HG03196 (cell line): ENCODE results near the gene SLC6A11.

Source experiments
- ATAC-seq: cut with Tn5 transposase; IDR thresholded peaks from one replicate; pipeline ENCODE4 v1.9.1; 2021; ENCODE audit not compliant: unreplicated experiment

The SLC6A11 gene

DNA sequence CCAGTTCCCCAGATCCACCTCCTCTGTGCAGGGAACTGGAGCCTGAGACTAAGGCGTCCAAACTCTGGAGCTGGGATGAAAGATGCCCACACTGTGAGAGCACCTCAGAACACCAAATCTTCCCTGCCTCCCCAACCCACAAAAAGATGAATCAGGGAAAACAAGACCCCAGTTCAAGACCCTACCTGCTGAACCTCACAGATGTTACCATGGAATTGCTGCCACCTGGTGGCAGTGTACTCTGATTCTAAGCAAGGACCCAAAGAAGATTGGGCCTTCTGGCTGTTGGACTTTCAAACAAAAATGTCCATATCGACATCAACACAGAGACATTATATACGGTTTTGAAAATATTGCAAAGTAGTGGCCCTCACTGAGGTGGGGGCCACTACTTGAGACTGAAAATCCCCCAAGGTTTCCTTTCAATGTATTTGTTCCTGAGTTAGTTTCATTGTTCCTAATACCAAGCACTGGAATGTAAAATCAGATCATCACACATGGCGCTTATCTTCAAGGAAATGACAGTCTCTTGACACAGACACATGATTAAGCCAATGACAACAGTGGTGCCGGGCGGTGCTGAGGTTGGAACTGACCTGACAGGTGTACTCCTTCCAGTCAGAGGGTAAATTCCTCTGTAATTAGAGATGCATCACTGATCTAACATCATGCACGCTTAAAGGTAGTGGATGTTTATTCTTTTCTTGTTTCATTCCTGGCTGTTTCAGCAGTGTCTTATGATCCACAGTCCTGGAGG is 67.6 kb downstream of the SLC6A11 start:
- no peak for ATAC-seq

DNA sequence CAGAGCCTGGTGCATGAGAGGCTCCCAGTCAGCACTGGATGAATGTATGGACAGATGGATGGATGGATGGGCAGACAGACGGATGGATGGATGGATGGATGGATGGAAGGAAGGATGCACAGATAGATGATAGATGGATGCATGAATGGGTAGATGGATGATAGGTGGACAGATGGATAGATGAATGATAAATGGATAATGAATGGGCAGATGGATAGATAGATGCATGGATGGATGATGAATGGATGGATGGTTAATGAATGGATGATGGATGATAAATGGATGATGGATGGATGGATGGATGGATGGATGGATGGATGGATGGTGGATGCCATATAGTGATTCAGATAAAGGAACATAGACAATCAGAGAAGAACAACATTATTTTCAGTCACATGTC is 71.0 kb downstream of the SLC6A11 start:
- ATAC-seq, result no peak

DNA sequence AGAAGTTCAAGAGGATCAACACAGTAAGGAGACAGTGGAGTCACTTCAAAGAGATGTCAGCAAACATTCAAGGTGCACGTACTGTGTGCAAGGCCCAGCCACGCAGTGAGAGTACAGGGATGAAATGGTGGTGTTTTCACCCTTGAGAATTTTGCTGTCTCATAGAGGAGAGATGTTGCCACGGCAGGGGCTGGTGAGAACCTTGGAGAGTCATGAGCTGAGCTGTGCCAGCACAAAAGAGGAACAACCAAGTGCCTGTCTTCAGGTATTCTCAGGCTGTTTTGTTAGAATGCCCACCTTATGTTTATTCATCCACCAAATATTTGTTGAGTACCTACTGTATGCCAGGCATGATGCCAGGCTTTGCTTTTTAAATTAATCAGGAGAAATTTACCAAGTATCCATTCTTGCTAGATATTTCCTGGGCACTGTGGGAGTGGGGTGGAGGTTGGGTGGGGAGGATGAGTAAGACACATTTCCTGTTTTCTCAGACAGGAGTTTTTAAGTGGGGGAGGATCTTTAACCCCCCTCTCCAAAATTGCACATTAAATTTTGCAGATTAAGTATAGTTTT is 72.6 kb downstream of the SLC6A11 start:
- no peak for ATAC-seq

DNA sequence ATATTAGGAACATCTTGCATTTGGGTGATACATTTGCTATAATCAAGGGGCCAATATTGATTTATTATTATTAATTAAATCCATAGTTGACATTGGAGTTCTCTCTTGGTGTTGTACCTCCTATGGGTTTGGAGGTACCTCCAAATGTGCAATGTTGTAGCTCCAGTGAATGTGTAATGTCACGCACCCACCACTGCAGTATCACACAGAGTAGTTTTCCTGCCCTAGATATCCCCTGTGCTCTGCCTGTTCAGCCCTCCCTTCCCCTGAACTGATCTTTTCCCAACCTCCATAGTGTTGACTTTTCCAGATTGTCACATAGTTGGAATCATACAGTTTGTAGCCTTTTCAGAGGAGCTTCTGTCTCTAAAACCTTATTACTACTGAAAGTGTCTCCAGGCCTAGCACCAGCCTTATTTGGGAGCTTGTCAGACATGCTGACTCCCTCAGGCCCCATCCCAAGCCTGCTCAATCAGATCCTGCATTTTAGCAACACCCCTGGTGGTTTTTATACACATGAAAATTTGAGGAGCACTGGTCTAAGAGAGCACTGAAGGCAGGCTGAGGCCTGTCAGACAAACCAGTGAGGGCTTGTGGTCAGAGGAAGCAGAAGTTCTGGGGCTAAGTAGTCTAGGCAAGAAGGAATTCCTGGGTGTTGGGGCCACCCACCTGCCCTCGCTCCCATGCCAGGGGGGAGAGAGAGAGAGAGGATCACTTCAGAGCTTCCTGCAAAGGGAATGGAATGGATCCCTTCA is 73.4 kb downstream of the SLC6A11 start:
- no peak for ATAC-seq

DNA sequence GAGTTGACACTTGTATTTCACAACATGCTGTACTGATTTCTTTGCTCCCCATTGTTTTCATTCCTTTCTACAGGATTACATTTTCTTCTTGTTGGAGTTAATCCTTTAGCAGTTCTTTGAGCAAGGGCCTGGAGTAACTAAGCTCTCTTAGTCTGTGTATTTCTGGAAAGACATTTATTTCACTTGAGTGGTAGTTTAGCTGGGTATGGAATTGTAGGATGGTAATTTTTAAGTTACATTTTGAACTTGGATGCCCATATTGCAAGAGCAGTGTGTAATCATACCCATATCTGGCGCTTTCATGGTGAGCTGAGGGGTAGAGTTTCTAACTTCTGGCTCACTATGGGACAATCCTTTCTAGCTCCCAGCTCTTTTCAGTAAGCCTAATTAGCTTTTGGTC is 74.6 kb downstream of the SLC6A11 start:
- ATAC-seq, result no peak

DNA sequence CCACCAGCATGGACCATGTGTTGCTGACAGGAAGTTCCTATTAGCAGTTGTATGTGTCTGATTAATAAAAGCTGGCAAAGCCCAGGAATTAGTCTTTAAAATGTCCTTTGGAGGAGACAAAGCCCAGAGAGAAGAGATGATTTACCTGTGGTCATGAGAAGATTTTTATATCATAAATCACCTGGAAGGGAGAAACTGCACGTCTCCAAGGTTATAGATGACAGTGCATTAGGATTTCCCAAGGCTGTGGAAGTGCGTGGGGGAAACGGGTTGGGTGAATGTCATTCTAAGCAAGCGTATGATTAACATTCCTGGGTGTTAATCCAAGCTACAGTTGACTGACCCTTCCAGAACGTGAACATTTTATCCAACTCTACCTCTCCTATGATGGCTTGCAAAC is 76.6 kb downstream of the SLC6A11 start:
- ATAC-seq, result no peak

DNA sequence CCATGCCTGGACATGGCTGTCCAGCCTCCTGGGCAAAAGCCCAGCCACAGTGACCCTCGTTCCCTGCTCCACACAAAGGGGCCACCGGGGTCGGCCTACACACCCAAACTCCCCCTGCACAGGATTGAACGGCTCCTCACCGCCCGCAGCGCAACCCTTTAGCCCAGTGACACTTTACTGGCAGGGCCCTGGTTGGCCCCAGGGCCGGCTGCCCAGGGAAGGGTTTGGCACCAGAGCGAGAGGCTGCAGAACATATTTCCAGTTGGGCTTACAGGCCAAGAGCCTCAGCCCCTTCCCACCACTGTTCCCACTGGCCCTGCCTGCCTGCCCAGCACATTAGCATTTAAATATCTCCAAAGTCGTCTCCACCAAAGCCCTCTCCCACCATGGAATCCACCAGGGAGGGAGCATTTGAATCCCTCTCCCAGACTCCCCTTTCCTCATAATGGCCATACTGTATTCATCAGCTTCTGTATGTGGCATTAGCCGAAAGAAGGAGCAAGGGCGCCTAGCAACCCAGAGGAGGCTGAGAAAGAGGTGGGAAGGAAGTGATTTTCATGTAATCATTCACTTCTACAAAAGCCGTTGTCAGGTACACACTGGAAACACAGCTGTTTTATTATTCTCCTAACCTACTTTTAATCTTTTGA is 85.4 kb downstream of the SLC6A11 start:
- no peak for ATAC-seq

DNA sequence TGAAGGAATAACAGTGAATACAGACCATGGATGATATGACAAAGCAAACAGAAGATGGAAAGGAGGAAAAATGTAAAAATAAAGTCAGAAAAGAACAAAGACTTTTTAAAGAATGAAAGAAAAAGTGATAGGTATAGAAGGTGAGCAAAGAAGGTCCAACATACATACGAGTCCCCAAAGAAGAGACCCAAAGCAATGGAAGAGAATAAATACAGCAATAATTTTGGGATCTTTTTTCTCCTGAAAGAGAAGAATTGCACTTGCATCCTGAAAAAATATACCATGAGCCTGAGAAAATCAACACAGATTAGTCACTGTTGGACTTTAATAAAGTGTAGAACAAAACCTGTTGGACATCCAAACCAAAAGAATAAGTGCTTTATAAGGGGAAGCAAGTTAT is 91.2 kb downstream of the SLC6A11 start:
- no peak for ATAC-seq

DNA sequence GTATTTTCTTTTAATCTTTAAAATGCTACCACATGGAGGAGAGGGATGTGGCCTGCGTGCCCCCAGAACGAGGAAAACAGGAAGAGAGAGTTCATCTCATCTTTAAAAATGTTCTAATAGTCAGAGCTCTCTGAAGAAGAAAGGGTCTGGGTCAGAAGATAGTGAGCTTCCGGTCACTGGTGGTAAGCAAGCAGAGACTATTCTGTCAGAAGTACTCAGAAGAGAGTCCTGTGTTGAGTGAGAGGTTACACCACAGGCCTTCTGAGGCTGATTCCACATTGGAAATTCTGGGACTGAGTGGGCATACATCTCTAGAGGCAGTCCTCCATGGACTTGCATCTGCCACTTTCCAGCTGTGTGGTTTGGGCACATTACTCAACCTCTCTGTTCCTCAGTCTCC is 94.3 kb downstream of the SLC6A11 start:
- ATAC-seq, result no peak

DNA sequence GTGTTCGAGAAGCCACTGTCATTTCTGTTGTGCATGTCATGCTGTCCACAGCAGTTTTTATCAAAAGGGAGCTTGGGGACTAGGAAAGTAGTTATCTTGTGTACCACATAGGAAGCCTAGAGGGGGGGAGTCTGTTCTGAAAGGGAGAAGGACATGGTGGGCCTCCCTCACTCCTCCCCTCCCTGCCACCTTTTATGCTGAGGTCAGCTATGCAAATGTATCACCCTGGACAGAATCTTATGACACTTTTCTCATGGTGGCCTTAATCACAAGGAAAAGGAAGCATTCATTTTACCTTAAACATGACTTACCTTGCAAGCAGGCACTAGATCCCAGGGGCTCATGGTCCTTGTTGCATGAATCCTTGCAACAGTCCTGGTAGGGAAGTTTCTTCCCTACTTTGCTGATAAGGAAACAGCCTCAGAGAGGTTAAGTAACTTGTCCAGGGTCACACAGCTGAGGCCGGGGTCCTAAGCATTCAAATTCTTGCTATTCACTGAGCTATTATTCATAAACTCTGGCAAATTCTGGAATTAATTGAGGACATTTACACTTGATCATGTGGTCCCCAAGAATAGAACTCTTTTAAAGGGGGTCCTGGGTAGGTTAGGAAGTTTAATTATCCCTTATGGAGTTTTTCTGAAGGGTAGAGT is 95.4 kb downstream of the SLC6A11 start:
- no peak for ATAC-seq

DNA sequence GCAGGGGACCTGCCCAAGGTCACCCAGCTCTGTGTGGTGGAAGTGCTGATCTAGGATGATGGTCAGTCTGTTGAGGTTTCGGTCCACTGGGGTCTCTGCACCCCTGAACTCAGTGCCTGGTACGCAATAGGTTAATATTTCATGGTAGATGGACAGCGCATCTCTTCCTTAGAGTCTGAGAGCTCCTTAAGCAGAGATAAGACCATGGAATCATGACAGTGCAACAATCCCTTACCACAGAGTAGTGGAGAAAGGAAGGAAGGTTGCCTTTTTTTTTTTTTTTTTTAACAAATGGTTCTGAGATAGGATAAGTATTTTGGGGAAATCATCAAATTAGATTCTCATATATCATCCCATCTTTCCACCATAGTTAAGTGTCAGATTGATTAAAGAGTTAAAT is 96.8 kb downstream of the SLC6A11 start:
- ATAC-seq, result no peak

DNA sequence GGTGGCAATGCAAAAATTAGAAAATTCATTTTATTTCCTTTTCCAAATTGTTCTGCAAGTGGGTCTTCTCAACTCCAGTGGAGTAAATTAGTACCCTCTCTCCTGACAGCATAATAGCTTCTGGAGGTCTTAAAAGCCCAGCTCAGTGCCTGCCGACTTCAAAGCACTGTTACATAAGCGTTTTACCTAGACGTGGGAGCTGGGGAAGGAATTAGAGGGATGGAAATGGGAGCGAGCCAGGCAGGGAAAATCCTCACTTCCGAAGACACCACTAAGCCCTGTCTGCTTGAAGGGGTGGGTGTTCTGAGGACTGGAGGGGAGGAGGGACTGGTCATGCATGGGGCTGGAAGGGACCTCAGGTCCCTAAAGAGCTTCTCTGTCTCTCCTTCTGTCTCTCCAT is 99.3 kb downstream of the SLC6A11 start:
- ATAC-seq, result no peak

DNA sequence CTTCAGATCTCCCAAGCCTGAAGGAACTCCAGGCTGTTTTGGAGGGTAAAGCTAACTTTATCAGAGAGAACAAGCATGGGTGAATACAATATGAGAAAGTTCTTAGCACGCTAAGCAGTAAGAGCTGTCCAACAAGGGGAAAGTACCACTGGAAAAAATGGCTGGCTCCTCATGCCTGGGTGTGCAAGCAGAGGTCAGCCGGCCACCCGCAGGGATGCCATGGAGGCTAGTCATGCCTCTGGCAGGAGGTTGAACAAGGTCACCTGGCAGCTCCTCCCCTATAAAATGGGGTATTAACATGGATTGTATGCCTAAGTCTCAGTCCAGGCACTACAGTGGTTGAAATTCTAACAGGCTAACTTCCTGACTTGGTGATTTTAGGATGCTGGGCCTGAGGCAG is 101.1 kb downstream of the SLC6A11 start:
- ATAC-seq, result no peak

DNA sequence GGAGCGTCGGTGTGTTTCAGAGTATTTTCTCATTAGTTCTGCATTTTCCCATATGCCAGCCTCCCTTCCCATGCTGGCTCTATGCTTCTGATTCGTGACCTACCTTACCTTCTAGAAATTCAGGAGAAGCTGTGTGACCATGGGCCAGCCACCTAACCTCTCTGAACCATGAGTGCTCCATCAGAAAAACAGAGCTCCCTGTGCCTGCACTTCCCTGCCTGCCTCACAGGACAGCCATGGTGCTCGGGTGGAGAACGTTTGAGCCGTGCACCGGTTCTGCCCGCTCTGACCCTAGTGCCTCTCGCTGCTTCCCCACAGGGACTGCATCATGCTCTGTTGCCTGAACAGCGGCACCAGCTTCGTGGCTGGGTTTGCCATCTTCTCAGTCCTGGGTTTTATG is 102.0 kb downstream of the SLC6A11 start:
- no peak for ATAC-seq

DNA sequence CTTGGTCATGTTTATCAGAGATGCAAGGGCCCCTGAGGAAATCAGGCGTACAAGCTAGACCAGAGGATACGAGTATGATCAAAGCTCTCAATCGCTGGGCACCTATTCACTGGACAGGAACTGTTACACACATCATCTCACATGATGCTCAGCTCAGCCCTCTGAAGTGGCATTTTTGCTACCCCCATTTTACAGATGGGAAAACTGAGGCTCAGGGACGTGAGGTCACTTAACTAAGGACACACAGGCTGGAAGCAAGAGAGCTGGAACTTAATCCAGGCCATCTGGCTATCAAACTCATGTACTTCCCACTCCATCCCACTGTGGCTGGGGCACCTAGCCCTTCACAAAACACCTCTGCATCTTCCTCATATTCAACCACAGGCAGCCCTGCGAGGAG is 103.6 kb downstream of the SLC6A11 start:
- no peak for ATAC-seq

DNA sequence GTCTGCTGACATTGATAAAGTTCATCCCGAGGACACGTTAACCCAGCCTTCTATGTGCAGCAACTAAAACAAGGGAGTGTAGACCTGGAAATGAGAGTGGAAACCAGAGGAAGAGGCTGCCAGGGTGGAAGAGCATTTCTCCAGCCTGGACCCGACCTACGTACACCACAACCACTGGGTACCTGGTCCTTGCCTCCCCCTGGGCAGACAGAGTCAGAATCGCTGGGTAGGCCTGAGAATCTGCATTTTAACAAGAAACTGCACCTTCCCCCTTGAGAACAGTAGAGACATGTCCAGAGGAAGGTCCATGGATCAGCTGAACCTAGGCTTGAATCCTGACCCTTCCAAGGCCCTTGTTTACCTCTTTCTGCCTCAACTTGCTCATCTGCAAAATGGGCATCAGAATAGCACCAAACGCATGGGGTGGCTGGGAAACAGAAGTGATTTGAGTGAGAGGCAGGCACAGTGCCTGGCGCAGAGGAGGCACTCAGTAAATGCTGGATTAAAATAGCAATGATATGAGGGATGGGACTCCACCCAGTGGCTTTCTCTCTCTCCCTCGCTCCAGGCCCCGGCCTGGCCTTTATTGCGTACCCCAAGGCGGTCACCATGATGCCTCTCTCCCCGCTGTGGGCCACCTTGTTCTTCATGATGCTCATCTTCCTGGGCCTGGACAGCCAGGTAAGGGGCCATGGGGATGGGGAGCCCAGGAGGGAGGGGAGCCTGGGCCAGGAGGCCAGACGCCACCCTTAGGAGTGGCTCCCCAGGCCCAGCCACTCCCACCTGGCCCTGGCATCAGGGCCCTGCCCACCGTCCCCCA is 109.6 kb downstream of the SLC6A11 start:
- no peak for ATAC-seq

DNA sequence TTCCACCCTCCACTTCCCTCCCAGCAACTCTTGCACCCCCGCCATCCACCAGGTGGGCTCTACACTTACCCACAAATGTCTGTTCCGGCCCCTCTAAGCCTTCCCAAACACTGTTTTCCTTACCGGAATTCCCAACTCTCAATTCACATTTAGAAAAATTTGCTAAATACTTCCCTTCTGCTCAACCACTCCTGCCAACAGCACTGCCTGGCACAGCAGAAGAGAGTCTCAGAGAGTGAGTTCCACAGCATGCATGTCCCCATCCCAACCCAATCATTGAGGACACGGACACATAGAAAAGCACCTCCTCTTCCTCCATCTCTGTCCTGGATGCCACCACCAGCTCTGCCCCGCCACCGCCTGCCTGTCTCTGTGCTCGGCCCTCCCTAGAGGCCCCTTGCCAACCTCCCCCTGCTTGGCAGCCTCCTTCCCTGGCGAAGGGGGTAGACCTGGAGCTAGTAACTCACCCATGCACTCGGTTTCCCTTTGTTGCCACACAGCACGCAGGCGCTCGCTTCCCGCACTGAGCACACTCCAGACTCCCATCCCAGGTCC is 110.3 kb downstream of the SLC6A11 start:
- ATAC-seq, result no peak

DNA sequence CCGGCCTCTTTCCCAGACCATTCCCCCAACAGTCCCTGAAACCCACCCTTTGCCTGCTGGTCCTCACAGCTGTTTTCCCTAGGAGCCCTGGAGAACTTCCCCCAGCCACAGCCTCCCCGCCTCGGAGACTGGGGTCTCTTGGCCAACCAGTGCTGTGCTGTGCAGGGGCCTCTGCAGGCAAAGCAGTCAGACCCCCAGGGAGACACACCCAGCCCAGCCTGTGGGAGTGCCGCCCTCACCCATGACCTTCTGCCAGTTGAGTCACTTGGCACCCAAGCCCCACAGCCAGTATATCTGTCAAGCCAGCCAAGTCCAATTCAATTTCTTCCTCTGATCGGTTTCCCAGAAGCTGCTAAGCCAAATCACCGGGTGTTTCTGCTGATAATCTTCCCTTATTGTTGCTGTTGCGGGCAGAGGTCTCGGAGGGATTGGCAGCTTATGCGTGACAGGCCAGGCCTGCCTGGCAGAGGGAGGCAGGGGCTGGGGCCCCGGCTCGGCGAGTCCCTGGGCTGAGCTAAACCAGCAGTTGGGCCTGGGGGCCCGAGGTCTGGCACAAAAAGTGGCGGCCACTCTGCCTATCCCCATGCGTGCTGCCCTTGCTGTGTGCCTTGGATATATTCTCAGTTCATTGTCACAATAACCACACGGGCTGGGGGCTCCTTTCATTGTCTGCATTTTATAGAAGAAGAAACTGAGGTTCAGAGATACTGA is 110.9 kb downstream of the SLC6A11 start:
- no peak for ATAC-seq

DNA sequence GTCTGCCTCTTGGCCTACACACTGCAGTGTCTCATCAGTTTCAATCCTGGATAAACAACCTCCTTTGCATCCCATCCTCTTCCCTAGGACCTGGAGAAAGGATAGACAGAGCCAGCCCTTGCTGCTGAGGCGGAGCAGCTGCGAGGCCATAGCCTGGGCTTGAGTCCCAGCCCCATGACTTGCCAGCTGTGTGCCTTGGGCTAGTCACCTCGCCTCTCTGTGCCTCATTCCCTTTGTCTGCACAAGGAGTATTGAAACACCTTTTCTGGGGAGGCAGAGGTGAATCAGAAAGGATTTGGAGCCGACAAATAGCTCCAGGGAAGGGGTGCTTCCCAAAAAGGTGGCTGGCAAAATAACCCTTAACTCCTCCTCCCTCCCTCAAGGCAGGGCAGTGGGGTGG is 111.5 kb downstream of the SLC6A11 start:
- no peak for ATAC-seq
